HCT116 (cell line): ENCODE measurements around the gene CD164L2. TPM values are rescaled to one million over a fixed set of nuclear protein-coding genes. Genes with fewer than 3 reads are reported as not detected.

Source experiments
- ATAC-seq: fragments of 200-7000 bp; cut with Tn5 transposase; 2 replicates; pipeline ENCODE4 v1.9.1; 2020; ENCODE audit warnings: mild to moderate bottlenecking, moderate library complexity
- BruUV-seq: library from RNA; stranded (reverse); fragments of 400-500 nt; replicated peaks from 2 replicates; lab custom pipeline; 2021; lab: Mats Ljungman, UMichigan
- CTCF ChIA-PET: fragments of 300-600 bp; sonication (Branson Sonifier 250); formaldehyde crosslinking; loops from one replicate; lab custom pipeline; 2021; ENCODE audit warnings: antibody characterized with exemption; lab: Charles Lee
- POLR2A ChIA-PET: fragments of 300-600, 350-600 bp; sonication (Branson Sonifier 250); formaldehyde crosslinking; loops from one replicate; lab custom pipeline; 2021; ENCODE audit warnings: antibody characterized with exemption; lab: Charles Lee
- RAD21 ChIA-PET, 2 experiments: fragments of 300-600 bp; sonication (Branson Sonifier 250); formaldehyde crosslinking; loops; one replicate each; lab custom pipeline; 2023; ENCODE audit warnings: low total read pairs in 2 of 2; ENCODE audit not compliant: uncharacterized antibody in 2 of 2, unreplicated experiment in 2 of 2, low non-redundant PET in 1 of 2; lab: Charles Lee
- DNase-seq: peaks from one replicate; pipeline ENCODE4 v3.0.0-alpha.2; 2010; ENCODE audit warnings: low read depth, low spot score
- H2AFZ ChIP-seq: fragments of 200-600 bp; shearing (Covaris generic), sonication (generic); 2 replicates; pipeline ENCODE4 v1.6.1; 2017; ENCODE audit warnings: low read depth, mixed run types, mixed read lengths, antibody characterized with exemption, low read length; ENCODE audit not compliant: poor library complexity, severe bottlenecking
- H3K27ac ChIP-seq: 2 replicates; pipeline ENCODE4 v1.5.1; 2012; ENCODE audit warnings: low read depth, low read length
- H3K27me3 ChIP-seq: fragments of 200-600 bp; sonication (generic); 2 replicates; pipeline ENCODE4 v1.6.1; 2016; ENCODE audit warnings: mixed run types, low read length, mixed read lengths; ENCODE audit not compliant: insufficient read depth
- H3K36me3 ChIP-seq, 2 experiments: fragments of 200-500 bp in 1 of 2; fragments of 200-600 bp in 1 of 2; sonication (Bioruptor generic) in 1 of 2; sonication (generic) in 1 of 2; 2 replicates each; pipeline versions ENCODE4 v1.5.1 to v1.6.1; 2014 to 2016; ENCODE audit warnings: low read length in 2 of 2, inconsistent platforms in 1 of 2, mixed read lengths in 1 of 2, mixed run types in 1 of 2; ENCODE audit not compliant: insufficient read depth in 2 of 2, control insufficient read depth in 1 of 2
- H3K4me1 ChIP-seq, 2 experiments: fragments of 200-600 bp in 1 of 2; sonication (generic) in 1 of 2; 2 replicates each; pipeline versions ENCODE4 v1.5.1 to v1.6.1; 2012 to 2017; ENCODE audit warnings: low read length in 2 of 2, inconsistent platforms in 1 of 2, mild to moderate bottlenecking in 1 of 2, mixed read lengths in 1 of 2, mixed run types in 1 of 2, moderate library complexity in 1 of 2; ENCODE audit not compliant: insufficient read depth in 2 of 2, control insufficient read depth in 1 of 2
- H3K4me2 ChIP-seq: fragments of 200-600 bp; sonication (generic); 2 replicates; pipeline ENCODE4 v1.6.1; 2017; ENCODE audit warnings: mixed run types, low read length, mixed read lengths
- H3K4me3 ChIP-seq, 2 experiments: fragments of 200-600 bp in 1 of 2; sonication (generic) in 1 of 2; replicated peaks in 1 of 2; 2 replicates each; pipeline ENCODE4 v1.5.1; 2011 to 2016; ENCODE audit warnings: low read length in 2 of 2, control low read depth in 1 of 2, low read depth in 1 of 2, mild to moderate bottlenecking in 1 of 2, mixed read lengths in 1 of 2, mixed run types in 1 of 2
- H3K79me2 ChIP-seq: fragments of 200-600 bp; sonication (generic); 2 replicates; pipeline ENCODE4 v1.6.1; 2017; ENCODE audit warnings: mild to moderate bottlenecking, mixed run types, low read length, moderate library complexity, mixed read lengths; ENCODE audit not compliant: insufficient read depth
- H3K9ac ChIP-seq: fragments of 200-600 bp; sonication (generic); 2 replicates; pipeline ENCODE4 v1.6.1; 2016; ENCODE audit warnings: low read length, mixed read lengths
- H3K9me2 ChIP-seq: fragments of 200-600 bp; sonication (generic), shearing (Covaris generic); 2 replicates; pipeline ENCODE4 v1.6.1; 2017; ENCODE audit warnings: mixed run types, mild to moderate bottlenecking, moderate library complexity; ENCODE audit not compliant: insufficient read depth
- H3K9me3 ChIP-seq, 2 experiments: fragments of 200-500 bp in 1 of 2; fragments of 200-600 bp in 1 of 2; sonication (Bioruptor generic) in 1 of 2; sonication (generic) in 1 of 2; 2 replicates each; pipeline ENCODE4 v1.6.1; 2014 to 2017; ENCODE audit warnings: low read length in 2 of 2, mixed read lengths in 2 of 2, inconsistent platforms in 1 of 2, low read depth in 1 of 2, mild to moderate bottlenecking in 1 of 2, mixed run types in 1 of 2, moderate library complexity in 1 of 2; ENCODE audit not compliant: control insufficient read depth in 1 of 2, insufficient read depth in 1 of 2
- H4K20me1 ChIP-seq: fragments of 200-600 bp; sonication (generic), shearing (Covaris generic); 2 replicates; pipeline ENCODE4 v1.6.1; 2017; ENCODE audit warnings: mixed run types, mild to moderate bottlenecking, moderate library complexity; ENCODE audit not compliant: insufficient read depth
- ATF3 ChIP-seq: IDR thresholded peaks from 2 replicates; pipeline ENCODE4 v1.6.1; 2012
- CEBPB ChIP-seq: IDR thresholded peaks from 2 replicates; pipeline ENCODE4 v1.6.1; 2012; ENCODE audit warnings: low read depth
- ELF1 ChIP-seq: IDR thresholded peaks from 2 replicates; pipeline ENCODE4 v1.6.1; 2012; ENCODE audit warnings: low read depth, borderline replicate concordance
- EZH2 ChIP-seq: fragments of 200-600 bp; sonication (generic); IDR thresholded peaks from 2 replicates; pipeline ENCODE4 v1.6.1; 2017; ENCODE audit warnings: antibody characterized with exemption, mixed run types
- EZH2phosphoT487 ChIP-seq: fragments of 200-600 bp; IDR thresholded peaks from 2 replicates; pipeline ENCODE4 v1.6.1; 2018; ENCODE audit warnings: antibody characterized with exemption, borderline replicate concordance
- FOSL1 ChIP-seq: IDR thresholded peaks from 2 replicates; pipeline ENCODE4 v1.6.1; 2012; ENCODE audit warnings: low read depth
- JUND ChIP-seq: IDR thresholded peaks from 2 replicates; pipeline ENCODE4 v1.6.1; 2012
- POLR2A ChIP-seq: IDR thresholded peaks from 2 replicates; pipeline ENCODE4 v1.7.0; 2011; ENCODE audit warnings: borderline replicate concordance; ENCODE audit not compliant: insufficient read depth, insufficient read length; ENCODE audit errors: extremely low read depth
- POLR2AphosphoS5 ChIP-seq: IDR thresholded peaks from 2 replicates; pipeline ENCODE4 v1.6.1; 2011; ENCODE audit warnings: mild to moderate bottlenecking, low read depth, low read length, moderate library complexity
- SIN3A ChIP-seq: IDR thresholded peaks from 2 replicates; pipeline ENCODE4 v1.6.1; 2012; ENCODE audit warnings: low read depth
- SP1 ChIP-seq: IDR thresholded peaks from 2 replicates; pipeline ENCODE4 v1.6.1; 2012; ENCODE audit warnings: low read depth
- SRF ChIP-seq: IDR thresholded peaks from 2 replicates; pipeline ENCODE4 v1.6.1; 2012; ENCODE audit warnings: low read depth
- TCF7L2 ChIP-seq: IDR thresholded peaks from 2 replicates; pipeline ENCODE4 v1.7.0; 2011; ENCODE audit warnings: borderline replicate concordance, inconsistent platforms; ENCODE audit not compliant: insufficient read depth, insufficient read length; ENCODE audit errors: extremely low read depth
- YY1 ChIP-seq: IDR thresholded peaks from 2 replicates; pipeline ENCODE4 v1.6.1; 2011; ENCODE audit warnings: low read length, low read depth, moderate library complexity, mild to moderate bottlenecking; ENCODE audit not compliant: insufficient replicate concordance; ENCODE audit errors: extremely low read depth
- ZNF274 ChIP-seq: fragments of 200-500 bp; sonication (Bioruptor generic); IDR thresholded peaks from 2 replicates; pipeline ENCODE4 v1.6.1; 2014; ENCODE audit warnings: mild to moderate bottlenecking, low read depth, low read length, inconsistent platforms
- intact Hi-C: fragments of 100-400 bp; cut with micrococcal nuclease; formaldehyde crosslinking; loops from 2 replicates; pipeline ENCODE4 v1.10.0; 2022
- total RNA-seq: library from RNA; stranded (reverse); gene quantifications from one replicate; pipeline ENCODE4 v1.2.1, GENCODE V29; 2021; ENCODE audit not compliant: unreplicated experiment
- TF ChIP-seq, protein P1 (sequence below): IDR thresholded peaks from 2 replicates; pipeline ENCODE4 v1.6.1; 2012; ENCODE audit warnings: low read depth
- TF ChIP-seq, protein P2 (sequence below): IDR thresholded peaks from 2 replicates; pipeline ENCODE4 v1.6.1; 2011; ENCODE audit warnings: mild to moderate bottlenecking, low read length, moderate library complexity; ENCODE audit not compliant: insufficient replicate concordance; ENCODE audit errors: extremely low read depth

Gene CD164L2
- total RNA-seq, 1 experiment from 2014 or later, result 11.6 TPM

GRCh38 chr1:27380766-27381733 is 2.1 kb downstream of the CD164L2 start:
- H3K4me3 ChIP-seq, result no peak overlapping the region
- peaks cover 11 to 55% of the 10 kb centered on the region in 2 experiments for H3K4me1 ChIP-seq
- RAD21 ChIA-PET, result no interaction called here
- H3K27me3 ChIP-seq, result no peaks in the 10 kb centered on the region
- ATAC-seq (no peak), DNase-seq (no peak)
- H3K9ac ChIP-seq, result no peak overlapping the region
- no TSS peak for BruUV-seq
- no peaks in the 10 kb centered on the region for H3K79me2 ChIP-seq
- CTCF ChIA-PET, result interaction anchor here (0.9 to 1.8 kb wide), 3 partner anchors 10 to 16 kb away, joined by 4 to 6 read pairs (median 4); no protein-coding TSS in a partner anchor
- H3K9me3 ChIP-seq, result no peaks in the 10 kb centered on the region
- POLR2A ChIA-PET, result interaction anchor here (1.5 to 3.9 kb wide), 3 partner anchors 10 to 15 kb away, joined by 6 to 26 read pairs (median 8); partner anchors contain the start of gene MAP3K6
- H3K27ac ChIP-seq, result no peak overlapping the region
- TF ChIP-seq SP1, result no peak
- TF ChIP-seq SIN3A, result no peak
- TF ChIP-seq POLR2A, result no peak
- no peak for TF ChIP-seq SRF
- no peak for TF ChIP-seq TCF7L2
- TF ChIP-seq CEBPB, result no peak
- TF ChIP-seq YY1, result no peak
- TF ChIP-seq, protein P1, sequence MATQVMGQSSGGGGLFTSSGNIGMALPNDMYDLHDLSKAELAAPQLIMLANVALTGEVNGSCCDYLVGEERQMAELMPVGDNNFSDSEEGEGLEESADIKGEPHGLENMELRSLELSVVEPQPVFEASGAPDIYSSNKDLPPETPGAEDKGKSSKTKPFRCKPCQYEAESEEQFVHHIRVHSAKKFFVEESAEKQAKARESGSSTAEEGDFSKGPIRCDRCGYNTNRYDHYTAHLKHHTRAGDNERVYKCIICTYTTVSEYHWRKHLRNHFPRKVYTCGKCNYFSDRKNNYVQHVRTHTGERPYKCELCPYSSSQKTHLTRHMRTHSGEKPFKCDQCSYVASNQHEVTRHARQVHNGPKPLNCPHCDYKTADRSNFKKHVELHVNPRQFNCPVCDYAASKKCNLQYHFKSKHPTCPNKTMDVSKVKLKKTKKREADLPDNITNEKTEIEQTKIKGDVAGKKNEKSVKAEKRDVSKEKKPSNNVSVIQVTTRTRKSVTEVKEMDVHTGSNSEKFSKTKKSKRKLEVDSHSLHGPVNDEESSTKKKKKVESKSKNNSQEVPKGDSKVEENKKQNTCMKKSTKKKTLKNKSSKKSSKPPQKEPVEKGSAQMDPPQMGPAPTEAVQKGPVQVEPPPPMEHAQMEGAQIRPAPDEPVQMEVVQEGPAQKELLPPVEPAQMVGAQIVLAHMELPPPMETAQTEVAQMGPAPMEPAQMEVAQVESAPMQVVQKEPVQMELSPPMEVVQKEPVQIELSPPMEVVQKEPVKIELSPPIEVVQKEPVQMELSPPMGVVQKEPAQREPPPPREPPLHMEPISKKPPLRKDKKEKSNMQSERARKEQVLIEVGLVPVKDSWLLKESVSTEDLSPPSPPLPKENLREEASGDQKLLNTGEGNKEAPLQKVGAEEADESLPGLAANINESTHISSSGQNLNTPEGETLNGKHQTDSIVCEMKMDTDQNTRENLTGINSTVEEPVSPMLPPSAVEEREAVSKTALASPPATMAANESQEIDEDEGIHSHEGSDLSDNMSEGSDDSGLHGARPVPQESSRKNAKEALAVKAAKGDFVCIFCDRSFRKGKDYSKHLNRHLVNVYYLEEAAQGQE, result no peak
- no peak for TF ChIP-seq ATF3
- TF ChIP-seq EZH2phosphoT487, result no peak
- TF ChIP-seq JUND, result no peak
- no peak for TF ChIP-seq POLR2AphosphoS5
- TF ChIP-seq FOSL1, result no peak
- TF ChIP-seq, protein P2, sequence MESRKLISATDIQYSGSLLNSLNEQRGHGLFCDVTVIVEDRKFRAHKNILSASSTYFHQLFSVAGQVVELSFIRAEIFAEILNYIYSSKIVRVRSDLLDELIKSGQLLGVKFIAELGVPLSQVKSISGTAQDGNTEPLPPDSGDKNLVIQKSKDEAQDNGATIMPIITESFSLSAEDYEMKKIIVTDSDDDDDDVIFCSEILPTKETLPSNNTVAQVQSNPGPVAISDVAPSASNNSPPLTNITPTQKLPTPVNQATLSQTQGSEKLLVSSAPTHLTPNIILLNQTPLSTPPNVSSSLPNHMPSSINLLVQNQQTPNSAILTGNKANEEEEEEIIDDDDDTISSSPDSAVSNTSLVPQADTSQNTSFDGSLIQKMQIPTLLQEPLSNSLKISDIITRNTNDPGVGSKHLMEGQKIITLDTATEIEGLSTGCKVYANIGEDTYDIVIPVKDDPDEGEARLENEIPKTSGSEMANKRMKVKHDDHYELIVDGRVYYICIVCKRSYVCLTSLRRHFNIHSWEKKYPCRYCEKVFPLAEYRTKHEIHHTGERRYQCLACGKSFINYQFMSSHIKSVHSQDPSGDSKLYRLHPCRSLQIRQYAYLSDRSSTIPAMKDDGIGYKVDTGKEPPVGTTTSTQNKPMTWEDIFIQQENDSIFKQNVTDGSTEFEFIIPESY, result no peak
- no peak for TF ChIP-seq ZNF274
- no peak for TF ChIP-seq EZH2
- no peak for TF ChIP-seq ELF1
- H3K9me2 ChIP-seq, result no peaks in the 10 kb centered on the region
- H2AFZ ChIP-seq, result no peak overlapping the region
- intact Hi-C loops, result no loop called here
- no peaks in the 10 kb centered on the region for H4K20me1 ChIP-seq
- H3K4me2 ChIP-seq, result peak overlapping the region; percentile 21; the same call in 1 of the 2 replicates
- no peaks in the 10 kb centered on the region for H3K36me3 ChIP-seq
